Esophagus muscularis mucosa (tissue), 3 donors: ENCODE measurements around the gene C1QTNF7.

Experiments used
- CTCF ChIP-seq, 3 experiments: fragments of 200-600 bp in 2 of 3; fragments of 450-650 bp in 1 of 3; sonication (generic) in 2 of 3; IDR thresholded peaks; one replicate each; pipeline ENCODE4 v1.5.1; 2017 to 2019; ENCODE audit warnings: antibody characterized with exemption in 3 of 3, mild to moderate bottlenecking in 2 of 3, moderate library complexity in 1 of 3
- EP300 ChIP-seq: sonication (generic); formaldehyde crosslinking; IDR thresholded peaks from one replicate; pipeline ENCODE4 v1.6.1; 2017; ENCODE audit warnings: antibody characterized with exemption

- TF ChIP-seq CTCF (IDR thresholded peaks at IDR 0.05) (no peak), EP300 (no peak)
These were observed 14.7 kb upstream of the C1QTNF7 start for GRCh38 chr4:15413010-15413622.
